ENCODE results near the gene RMI2. TPM values are rescaled to one million over a fixed set of nuclear protein-coding genes. Genes with fewer than 3 reads are reported as not detected.
A peak's percentile ranks its signal among the peaks of the same experiment; 100 is the strongest.

The RMI2 gene
- total and polyA plus RNA-seq, 4 donors: 0.28 to 8.5 (median 0.83) TPM

DNA sequence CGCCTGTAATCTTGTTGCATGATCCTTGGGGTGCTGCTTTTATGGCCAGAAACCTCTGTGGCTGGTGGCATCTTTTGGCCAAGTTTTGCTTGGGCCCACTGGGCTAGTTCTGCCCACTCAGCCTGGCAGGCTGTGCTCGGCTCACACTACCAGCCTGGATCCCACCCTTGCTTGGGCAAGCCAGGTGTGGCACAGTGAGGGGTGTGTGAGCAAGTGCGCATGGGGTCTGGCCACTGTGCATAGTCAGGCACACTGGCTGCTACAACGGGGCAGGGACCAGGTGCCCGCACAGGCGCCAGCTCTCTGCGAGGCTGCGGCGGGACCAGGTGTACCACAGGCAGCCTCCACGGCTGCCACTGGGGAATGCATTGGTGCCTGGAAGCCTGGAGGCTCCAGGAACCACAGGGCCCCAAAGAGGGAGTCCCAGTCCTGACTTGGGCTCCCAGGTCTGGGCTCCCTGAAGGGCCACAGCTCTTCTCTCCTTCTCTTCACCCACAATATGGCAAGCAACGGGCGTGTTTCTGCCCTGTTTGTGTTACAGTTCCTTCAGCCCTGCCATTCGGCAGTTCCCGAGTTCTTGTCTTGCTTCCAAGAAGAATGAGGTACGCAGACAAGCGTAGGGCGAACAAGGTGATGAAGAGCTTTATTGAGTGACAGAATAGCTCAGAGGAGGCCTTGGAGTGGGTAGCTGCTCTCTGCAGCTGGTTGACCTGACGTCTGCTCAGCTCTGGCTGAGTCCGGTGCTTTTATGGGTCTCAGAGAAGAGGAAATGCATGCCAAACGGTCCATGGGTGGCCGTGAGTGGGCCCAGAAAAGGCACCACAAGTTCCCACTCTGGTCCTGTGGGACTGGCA is 37.4 kb upstream of the RMI2 start:
- WGBS: 94% methylated on average over 21 of the region's 21 CpGs
- H3K36me3 ChIP-seq (ENCODE audit: control insufficient read depth in 4 of 4, insufficient read depth in 3 of 4, low read depth in 1 of 4, low read length in 3 of 4): no peaks in the 10 kb centered on the region
- H3K27ac ChIP-seq (ENCODE audit: low read depth in 1 of 2, low read length in 2 of 2): peak overlapping the region; percentile 17 to 58
- H3K4me3 ChIP-seq (ENCODE audit: low read depth in 1 of 3, low read length in 3 of 3): no peak overlapping the region
- TF ChIP-seq NR2F2 (IDR thresholded peaks at IDR 0.05) (no peak), FOXA2 (IDR thresholded peaks at IDR 0.05) (no peak), HNF4A (conservative IDR thresholded peaks at IDR 0.05) (no peak), JUND (IDR thresholded peaks at IDR 0.05) (no peak), EGR1 (IDR thresholded peaks at IDR 0.05; ENCODE audit: low read depth in 2 of 2) (no peak)
- TF ChIP-seq, protein P1, sequence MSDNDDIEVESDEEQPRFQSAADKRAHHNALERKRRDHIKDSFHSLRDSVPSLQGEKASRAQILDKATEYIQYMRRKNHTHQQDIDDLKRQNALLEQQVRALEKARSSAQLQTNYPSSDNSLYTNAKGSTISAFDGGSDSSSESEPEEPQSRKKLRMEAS (IDR thresholded peaks at IDR 0.05): no peak
- TF ChIP-seq, protein P2, sequence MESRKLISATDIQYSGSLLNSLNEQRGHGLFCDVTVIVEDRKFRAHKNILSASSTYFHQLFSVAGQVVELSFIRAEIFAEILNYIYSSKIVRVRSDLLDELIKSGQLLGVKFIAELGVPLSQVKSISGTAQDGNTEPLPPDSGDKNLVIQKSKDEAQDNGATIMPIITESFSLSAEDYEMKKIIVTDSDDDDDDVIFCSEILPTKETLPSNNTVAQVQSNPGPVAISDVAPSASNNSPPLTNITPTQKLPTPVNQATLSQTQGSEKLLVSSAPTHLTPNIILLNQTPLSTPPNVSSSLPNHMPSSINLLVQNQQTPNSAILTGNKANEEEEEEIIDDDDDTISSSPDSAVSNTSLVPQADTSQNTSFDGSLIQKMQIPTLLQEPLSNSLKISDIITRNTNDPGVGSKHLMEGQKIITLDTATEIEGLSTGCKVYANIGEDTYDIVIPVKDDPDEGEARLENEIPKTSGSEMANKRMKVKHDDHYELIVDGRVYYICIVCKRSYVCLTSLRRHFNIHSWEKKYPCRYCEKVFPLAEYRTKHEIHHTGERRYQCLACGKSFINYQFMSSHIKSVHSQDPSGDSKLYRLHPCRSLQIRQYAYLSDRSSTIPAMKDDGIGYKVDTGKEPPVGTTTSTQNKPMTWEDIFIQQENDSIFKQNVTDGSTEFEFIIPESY (IDR thresholded peaks at IDR 0.05): no peak
- no peak overlapping the region for H3K9ac ChIP-seq (ENCODE audit: low read depth in 1 of 2, low read length in 2 of 2)
- DNase-seq (ENCODE audit: low spot score): no peak
- H3K4me1 ChIP-seq (ENCODE audit: control insufficient read depth in 4 of 4, insufficient read depth in 4 of 4, low read length in 3 of 4): peaks cover 0 to 5% (median 1%) of the 10 kb centered on the region in 4 donors
- no peaks in the 10 kb centered on the region for H3K27me3 ChIP-seq (ENCODE audit: control insufficient read depth in 4 of 4, insufficient read depth in 4 of 4, low read length in 3 of 4)
- no peaks in the 10 kb centered on the region for H3K9me3 ChIP-seq (ENCODE audit: control insufficient read depth in 4 of 4, low read length in 3 of 4)

DNA sequence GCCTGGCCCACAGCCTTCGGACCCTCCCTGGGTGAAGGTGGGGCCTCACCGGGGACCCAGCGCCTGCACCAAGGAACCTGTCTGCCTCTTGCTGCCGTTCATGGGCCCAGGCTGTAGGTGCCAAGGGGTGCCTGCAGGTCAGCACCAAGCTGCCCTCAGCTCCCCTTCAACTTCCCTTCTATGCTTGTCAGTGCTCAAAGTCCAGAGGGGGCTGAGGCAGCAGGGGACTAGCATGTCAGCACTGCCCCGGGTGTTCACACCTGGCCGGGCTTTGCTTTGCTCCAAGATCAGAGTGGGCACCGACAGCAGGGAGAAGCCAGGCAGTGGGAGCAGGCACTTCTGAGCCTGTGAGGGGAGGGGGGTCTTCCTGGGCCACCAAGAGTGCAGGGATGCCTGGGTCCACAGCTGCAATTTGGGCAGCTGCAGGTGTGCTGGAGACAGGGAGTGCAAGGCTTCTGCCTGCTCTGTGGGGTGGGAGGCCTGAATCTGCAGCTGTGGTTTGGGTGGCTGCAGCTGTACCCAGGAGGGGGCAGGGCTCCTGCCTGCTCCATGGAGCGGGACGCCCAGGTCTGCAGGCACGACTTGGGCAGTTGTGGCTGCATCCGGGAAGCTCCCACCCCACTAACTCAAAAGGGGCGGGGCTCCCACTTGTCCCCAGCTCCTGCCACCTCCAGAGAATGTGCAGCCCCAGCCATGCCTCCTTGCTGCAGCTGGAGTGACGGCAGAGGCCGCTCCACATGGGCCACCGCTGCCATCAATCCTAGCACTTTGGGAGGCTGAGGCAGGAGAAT is 36.6 kb upstream of the RMI2 start:
- Histone ChIP-seq H3K4me1 (ENCODE audit: control insufficient read depth in 4 of 4, insufficient read depth in 4 of 4, low read length in 3 of 4) (peaks cover 0 to 5% (median 1%) of the 10 kb centered on the region in 4 donors), H3K4me3 (ENCODE audit: low read depth in 1 of 3, low read length in 3 of 3) (no peak overlapping the region), H3K27ac (ENCODE audit: low read depth in 1 of 2, low read length in 2 of 2) (no peak overlapping the region), H3K9me3 (ENCODE audit: control insufficient read depth in 4 of 4, low read length in 3 of 4) (no peaks in the 10 kb centered on the region), H3K36me3 (ENCODE audit: control insufficient read depth in 4 of 4, insufficient read depth in 3 of 4, low read depth in 1 of 4, low read length in 3 of 4) (no peaks in the 10 kb centered on the region), H3K9ac (ENCODE audit: low read depth in 1 of 2, low read length in 2 of 2) (no peak overlapping the region), H3K27me3 (ENCODE audit: control insufficient read depth in 4 of 4, insufficient read depth in 4 of 4, low read length in 3 of 4) (no peaks in the 10 kb centered on the region)
- DNase-seq (ENCODE audit: low spot score): no peak
- WGBS: 83% methylated on average over 15 of the region's 15 CpGs
- TF ChIP-seq TAF1 (conservative IDR thresholded peaks at IDR 0.05): no peak
- TF ChIP-seq, protein P1 (IDR thresholded peaks at IDR 0.05): no peak
- TF ChIP-seq JUND (IDR thresholded peaks at IDR 0.05): no peak
- TF ChIP-seq RXRA (IDR thresholded peaks at IDR 0.05): no peak

DNA sequence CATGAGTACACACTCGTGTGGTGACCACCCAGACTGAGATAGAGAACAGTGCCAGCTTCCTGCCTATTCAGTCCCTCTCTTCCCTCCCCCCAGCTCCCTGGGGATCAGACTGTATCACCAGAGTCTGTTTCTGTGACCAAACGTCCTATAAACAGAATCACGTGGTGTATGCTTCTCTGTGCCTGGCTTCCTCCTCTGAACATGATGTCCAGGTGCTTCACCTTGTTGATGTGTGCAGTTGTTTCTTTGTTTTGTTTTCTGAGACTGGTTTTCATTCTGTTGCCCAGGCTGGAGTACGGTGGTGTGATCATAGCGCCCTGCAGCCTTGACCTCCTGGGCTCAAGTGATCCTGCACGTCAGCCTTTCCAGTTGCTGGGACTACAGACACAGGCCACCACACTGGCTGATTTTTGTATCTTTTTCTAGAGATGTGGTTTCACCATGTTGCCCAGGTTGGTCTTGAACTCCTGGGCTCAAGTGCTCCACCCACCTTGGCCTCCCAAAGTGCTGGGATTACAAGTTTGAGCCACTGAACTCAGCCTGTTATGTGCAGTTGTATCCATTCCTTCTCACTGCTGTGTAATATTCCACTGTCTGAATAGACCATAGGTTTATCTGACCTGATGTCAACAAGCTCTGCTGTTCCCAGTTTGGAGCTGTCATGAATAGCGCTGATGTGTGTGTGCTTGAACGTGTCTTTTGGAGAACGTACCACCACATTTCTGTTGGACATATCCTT is 35.2 kb upstream of the RMI2 start:
- Histone ChIP-seq H3K4me3 (ENCODE audit: low read depth in 1 of 3, low read length in 3 of 3) (no peak overlapping the region), H3K27ac (ENCODE audit: low read depth in 1 of 2, low read length in 2 of 2) (no peak overlapping the region), H3K9me3 (ENCODE audit: control insufficient read depth in 4 of 4, low read length in 3 of 4) (no peaks in the 10 kb centered on the region), H3K27me3 (ENCODE audit: control insufficient read depth in 4 of 4, insufficient read depth in 4 of 4, low read length in 3 of 4) (no peaks in the 10 kb centered on the region), H3K36me3 (ENCODE audit: control insufficient read depth in 4 of 4, insufficient read depth in 3 of 4, low read depth in 1 of 4, low read length in 3 of 4) (no peaks in the 10 kb centered on the region), H3K4me1 (ENCODE audit: control insufficient read depth in 4 of 4, insufficient read depth in 4 of 4, low read length in 3 of 4) (peaks cover 0 to 5% (median 1%) of the 10 kb centered on the region in 4 donors), H3K9ac (ENCODE audit: low read depth in 1 of 2, low read length in 2 of 2) (no peak overlapping the region)
- no peak for DNase-seq (ENCODE audit: low spot score)
- no peak for TF ChIP-seq FOXA2 (IDR thresholded peaks at IDR 0.05)
- peak; percentile 27 for TF ChIP-seq NR2F2 (IDR thresholded peaks at IDR 0.05)
- peak in 1 of 2 donors; percentile 44 for TF ChIP-seq RXRA (IDR thresholded peaks at IDR 0.05)
- TF ChIP-seq SP1 (IDR thresholded peaks at IDR 0.05): peak; percentile 71
- peak in 1 of 2 donors; percentile 50 for TF ChIP-seq HNF4A (conservative IDR thresholded peaks at IDR 0.05)
- 61% methylated on average over 9 of the region's 9 CpGs for WGBS

Measured in liver (tissue), 9 donors.